ENCODE results near the gene NT5E.
"Not testable (repeated sequence)": the region's sequence is repeated elsewhere in the genome, so short reads cannot be mapped to it uniquely, and the experiment has no call there.

NT5E gene

DNA sequence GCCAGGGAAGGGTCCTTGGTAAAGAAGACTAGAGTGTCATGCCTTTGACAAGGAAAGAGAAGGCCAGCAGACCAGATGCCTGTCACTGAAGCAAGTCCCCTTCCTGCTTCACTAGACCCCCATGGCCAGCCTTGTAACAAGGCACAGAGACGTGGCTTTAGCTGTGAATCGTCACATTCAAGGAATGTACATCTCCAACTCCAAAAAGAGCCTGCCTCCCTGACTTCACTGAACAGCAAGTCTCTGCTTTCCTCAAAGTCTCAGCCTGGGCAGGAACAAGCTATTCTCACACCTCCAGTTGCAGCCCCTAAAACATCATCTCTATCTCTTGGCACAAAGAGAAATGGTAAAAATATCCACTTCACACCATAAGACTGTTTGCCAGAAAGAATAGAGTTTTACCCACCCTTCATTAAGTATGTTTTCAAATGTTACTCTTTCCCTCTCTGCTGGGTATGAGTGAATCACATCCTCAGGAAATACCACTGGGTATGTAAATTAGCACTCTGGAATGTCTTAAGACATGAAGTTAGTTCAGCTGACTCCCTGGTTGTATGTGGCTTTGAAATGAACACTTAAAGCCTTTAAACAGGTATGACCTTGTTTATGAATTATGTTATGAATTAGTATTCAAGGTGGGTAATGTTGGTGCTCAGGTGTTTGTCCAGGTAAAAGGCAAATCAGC lies 46.4 kb upstream of the NT5E start:
- TF ChIP-seq, protein P1, sequence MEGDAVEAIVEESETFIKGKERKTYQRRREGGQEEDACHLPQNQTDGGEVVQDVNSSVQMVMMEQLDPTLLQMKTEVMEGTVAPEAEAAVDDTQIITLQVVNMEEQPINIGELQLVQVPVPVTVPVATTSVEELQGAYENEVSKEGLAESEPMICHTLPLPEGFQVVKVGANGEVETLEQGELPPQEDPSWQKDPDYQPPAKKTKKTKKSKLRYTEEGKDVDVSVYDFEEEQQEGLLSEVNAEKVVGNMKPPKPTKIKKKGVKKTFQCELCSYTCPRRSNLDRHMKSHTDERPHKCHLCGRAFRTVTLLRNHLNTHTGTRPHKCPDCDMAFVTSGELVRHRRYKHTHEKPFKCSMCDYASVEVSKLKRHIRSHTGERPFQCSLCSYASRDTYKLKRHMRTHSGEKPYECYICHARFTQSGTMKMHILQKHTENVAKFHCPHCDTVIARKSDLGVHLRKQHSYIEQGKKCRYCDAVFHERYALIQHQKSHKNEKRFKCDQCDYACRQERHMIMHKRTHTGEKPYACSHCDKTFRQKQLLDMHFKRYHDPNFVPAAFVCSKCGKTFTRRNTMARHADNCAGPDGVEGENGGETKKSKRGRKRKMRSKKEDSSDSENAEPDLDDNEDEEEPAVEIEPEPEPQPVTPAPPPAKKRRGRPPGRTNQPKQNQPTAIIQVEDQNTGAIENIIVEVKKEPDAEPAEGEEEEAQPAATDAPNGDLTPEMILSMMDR (IDR thresholded peaks at IDR 0.05; ENCODE audit: low read depth, low read length, missing control alignments), result no peak
- H3K4me3 ChIP-seq (ENCODE audit: low read depth, low read length), result no peak overlapping the region
- no peaks in the 10 kb centered on the region for H3K27me3 ChIP-seq (replicated peaks)
- peak; percentile 71 for DNase-seq
- H3K27ac ChIP-seq, result peak overlapping the region; percentile 99
- no peaks in the 10 kb centered on the region for H3K36me3 ChIP-seq (replicated peaks)
- in situ Hi-C loops (cut with HindIII; ENCODE audit: low pct_ligation_motif_present, low sequenced_read_pairs), result no loop called here

DNA sequence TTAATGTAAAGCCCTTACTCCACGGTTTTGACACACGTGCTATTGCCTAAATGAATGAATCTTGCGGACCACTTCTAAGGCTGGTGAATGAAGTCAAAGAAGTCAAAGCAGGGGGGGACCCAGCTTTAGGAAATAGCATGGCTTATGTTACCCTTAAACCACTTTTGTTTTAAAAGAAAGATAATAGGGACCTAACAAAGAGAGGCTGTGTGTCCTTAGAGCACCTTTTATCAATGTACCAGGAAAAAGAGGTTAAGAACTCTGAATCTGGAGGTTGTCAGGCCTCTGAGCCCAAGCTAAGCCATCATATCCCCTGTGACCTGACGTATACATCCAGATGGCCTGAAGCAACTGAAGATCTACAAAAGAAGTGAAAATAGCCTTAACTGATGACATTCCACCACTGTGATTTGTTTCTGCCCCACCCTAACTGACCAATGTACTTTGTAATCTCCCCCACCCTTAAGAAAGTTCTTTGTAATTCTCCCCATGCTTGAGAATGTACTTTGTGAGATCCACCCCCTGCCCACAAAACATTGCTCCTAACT lies 45.8 kb upstream of the NT5E start:
- H3K27me3 ChIP-seq (replicated peaks); DNase-seq; H3K36me3 ChIP-seq (replicated peaks); H3K4me3 ChIP-seq (ENCODE audit: low read depth, low read length); in situ Hi-C loops (cut with HindIII; ENCODE audit: low pct_ligation_motif_present, low sequenced_read_pairs): not testable (repeated sequence)
- peak overlapping the region; percentile 99 for H3K27ac ChIP-seq

DNA sequence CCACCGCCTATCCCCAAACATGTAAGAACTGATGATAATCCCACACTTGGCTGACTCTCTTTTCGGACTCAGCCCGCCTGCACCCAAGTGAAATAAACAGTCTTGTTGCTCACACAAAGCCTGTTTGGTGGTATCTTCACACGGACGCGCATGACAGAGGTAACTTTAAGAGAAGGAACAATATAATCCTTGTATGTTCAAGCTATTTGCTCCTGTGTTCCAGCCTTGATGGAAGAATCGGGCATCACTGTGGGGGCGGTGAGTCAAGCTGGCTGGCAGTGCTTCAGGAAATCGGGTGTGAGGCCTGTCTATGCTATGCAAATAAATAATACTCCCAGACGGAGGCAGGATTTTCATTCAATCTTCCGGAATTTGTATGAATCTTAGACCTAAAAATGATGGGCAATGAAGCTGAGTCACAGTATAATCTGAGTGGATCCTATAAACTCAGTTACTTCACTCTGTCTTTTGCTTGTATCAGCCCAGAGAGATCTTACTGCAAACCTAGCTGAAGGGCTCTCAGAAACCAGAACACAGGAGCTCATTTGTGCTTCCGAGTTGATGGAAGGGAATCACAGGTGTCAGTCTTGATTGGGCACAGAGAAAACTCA lies 45.2 kb upstream of the NT5E start:
- TF ChIP-seq, protein P1 (IDR thresholded peaks at IDR 0.05; ENCODE audit: low read depth, low read length, missing control alignments), result no peak
- Histone ChIP-seq H3K27ac (peak overlapping the region; percentile 99), H3K36me3 (replicated peaks) (no peaks in the 10 kb centered on the region), H3K27me3 (replicated peaks) (no peaks in the 10 kb centered on the region), H3K4me3 (ENCODE audit: low read depth, low read length) (no peak overlapping the region)
- peak; percentile 90 for DNase-seq
- in situ Hi-C loops (cut with HindIII; ENCODE audit: low pct_ligation_motif_present, low sequenced_read_pairs), result no loop called here

DNA sequence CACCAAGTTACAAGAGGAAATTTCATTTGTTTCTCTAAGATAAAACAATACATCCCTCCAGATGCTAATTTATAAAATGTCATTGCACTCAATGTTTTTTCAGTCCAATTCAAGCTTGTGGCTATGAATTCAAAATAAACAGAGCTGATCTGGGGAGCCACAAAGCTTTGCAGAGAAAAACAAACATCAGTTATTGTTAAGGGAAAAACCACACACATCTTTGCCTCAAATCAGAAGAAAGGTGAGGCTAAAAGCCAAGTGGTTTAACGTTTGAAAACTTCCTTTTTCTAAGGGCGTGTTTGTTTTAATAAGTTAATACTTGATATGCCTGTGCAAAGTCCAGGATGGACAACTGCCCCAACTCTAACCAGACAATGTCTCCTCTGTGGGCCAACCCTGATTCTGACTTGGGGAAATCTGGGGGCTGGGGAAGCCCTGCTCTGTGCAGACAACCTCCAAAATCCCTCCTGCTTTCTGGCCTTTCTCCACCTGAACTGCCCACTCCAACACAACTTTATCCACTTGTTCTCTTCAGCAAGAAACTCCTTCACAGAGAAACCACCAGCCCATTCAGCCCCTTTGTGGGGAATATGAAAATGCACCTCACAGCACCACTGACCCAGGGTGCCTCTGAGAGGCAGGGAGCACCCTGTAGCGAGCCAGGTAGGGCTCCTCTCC lies 44.6 kb upstream of the NT5E start:
- in situ Hi-C loops (cut with HindIII; ENCODE audit: low pct_ligation_motif_present, low sequenced_read_pairs), result no loop called here
- H3K4me3 ChIP-seq (ENCODE audit: low read depth, low read length), result no peak overlapping the region
- DNase-seq, result no peak
- no peaks in the 10 kb centered on the region for H3K36me3 ChIP-seq (replicated peaks)
- peak overlapping the region; percentile 99 for H3K27ac ChIP-seq
- TF ChIP-seq, protein P1 (IDR thresholded peaks at IDR 0.05; ENCODE audit: low read depth, low read length, missing control alignments), result no peak
- no peaks in the 10 kb centered on the region for H3K27me3 ChIP-seq (replicated peaks)

DNA sequence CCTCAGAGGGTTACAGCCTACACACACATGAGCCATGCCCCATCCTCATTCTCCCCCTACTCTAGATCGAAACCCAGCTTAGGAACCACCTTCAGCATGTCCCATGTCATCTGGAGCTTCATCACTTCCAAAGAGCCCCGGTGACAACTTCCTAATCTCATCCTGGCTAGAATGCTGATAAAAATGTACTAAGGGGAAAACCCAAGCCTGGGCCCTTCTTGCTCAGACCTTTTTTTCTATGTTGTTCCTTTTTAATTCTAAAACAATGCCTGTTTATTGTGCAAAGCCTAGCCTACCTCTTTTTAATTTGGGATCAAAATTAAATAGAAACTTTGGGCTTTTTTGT lies 44.1 kb upstream of the NT5E start:
- Histone ChIP-seq H3K27me3 (replicated peaks) (no peaks in the 10 kb centered on the region), H3K27ac (peak overlapping the region; percentile 99), H3K4me3 (ENCODE audit: low read depth, low read length) (no peak overlapping the region), H3K36me3 (replicated peaks) (no peaks in the 10 kb centered on the region)
- no peak for DNase-seq
- TF ChIP-seq, protein P1 (IDR thresholded peaks at IDR 0.05; ENCODE audit: low read depth, low read length, missing control alignments), result no peak
- in situ Hi-C loops (cut with HindIII; ENCODE audit: low pct_ligation_motif_present, low sequenced_read_pairs), result no loop called here

DNA sequence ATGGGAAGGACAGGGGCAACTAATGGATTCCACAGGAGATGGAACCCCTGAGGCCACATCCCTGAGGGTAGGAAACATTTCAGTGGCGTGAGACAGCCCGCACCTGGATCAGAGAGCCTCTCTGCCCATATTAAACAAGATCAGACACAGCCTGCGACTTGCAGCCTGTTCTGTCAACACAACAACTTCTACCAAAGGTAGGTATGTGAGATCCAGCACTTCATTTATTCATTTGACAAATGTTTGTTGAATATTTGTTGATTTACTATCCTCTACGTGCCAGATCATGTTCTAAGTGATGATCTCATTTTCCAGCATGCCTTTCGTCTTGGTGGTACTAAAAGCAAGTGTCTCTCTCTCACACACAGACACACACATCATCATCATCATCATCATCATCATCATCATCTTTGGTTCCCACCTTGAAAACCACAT lies 43.2 kb upstream of the NT5E start:
- in situ Hi-C loops (cut with HindIII; ENCODE audit: low pct_ligation_motif_present, low sequenced_read_pairs), result no loop called here
- H3K27ac ChIP-seq, result peak overlapping the region; percentile 99
- TF ChIP-seq, protein P1 (IDR thresholded peaks at IDR 0.05; ENCODE audit: low read depth, low read length, missing control alignments), result no peak

More for the DNA sequence above, 43.2 kb upstream of the NT5E start:
- DNase-seq, result no peak
- Histone ChIP-seq H3K4me3 (ENCODE audit: low read depth, low read length) (no peak overlapping the region), H3K36me3 (replicated peaks) (no peaks in the 10 kb centered on the region), H3K27me3 (replicated peaks) (no peaks in the 10 kb centered on the region)
